GM23338 (cell line): ENCODE data around the gene NPVF.

ENCODE experiments used
- CREB1 ChIP-seq: fragments of 250-450 bp; sonication (Bioruptor Pico); IDR thresholded peaks from 2 replicates; pipeline ENCODE4 v1.5.0; 2020; ENCODE audit warnings: low read depth, mild to moderate bottlenecking, moderate library complexity
- CTCF ChIP-seq, 2 experiments: fragments of 200-600 bp in 1 of 2; sonication (generic) in 1 of 2; conservative IDR thresholded peaks; 2 replicates each; pipeline versions ENCODE4 v1.5.1 to v1.6.1; 2016 to 2017; ENCODE audit warnings: antibody characterized with exemption in 2 of 2, low read depth in 2 of 2, mild to moderate bottlenecking in 2 of 2, moderate library complexity in 1 of 2
- ETS1 ChIP-seq: IDR thresholded peaks from 2 replicates; pipeline ENCODE4 v1.6.1; 2016; ENCODE audit warnings: antibody characterized with exemption
- EZH2 ChIP-seq: fragments of 200-600 bp; sonication (generic); IDR thresholded peaks from one replicate; pipeline ENCODE4 v1.8.0; 2017; ENCODE audit warnings: antibody characterized with exemption, mild to moderate bottlenecking, low read depth; ENCODE audit not compliant: unreplicated experiment
- EZH2phosphoT487 ChIP-seq: fragments of 200-600 bp; sonication (generic); IDR thresholded peaks from one replicate; pipeline ENCODE4 v1.8.1; 2018; ENCODE audit warnings: antibody characterized with exemption; ENCODE audit not compliant: unreplicated experiment
- JUNB ChIP-seq: IDR thresholded peaks from one replicate; pipeline ENCODE4 v1.6.1; 2016; ENCODE audit warnings: antibody characterized with exemption; ENCODE audit not compliant: unreplicated experiment
- NANOG ChIP-seq: IDR thresholded peaks from 2 replicates; pipeline ENCODE4 v1.6.1; 2016; ENCODE audit warnings: antibody characterized with exemption, borderline replicate concordance
- POLR2AphosphoS5 ChIP-seq: IDR thresholded peaks from 2 replicates; pipeline ENCODE4 v1.6.1; 2016; ENCODE audit warnings: antibody characterized with exemption, low read depth
- REST ChIP-seq: IDR thresholded peaks from one replicate; pipeline ENCODE4 v1.6.1; 2018; ENCODE audit warnings: antibody characterized with exemption; ENCODE audit not compliant: unreplicated experiment
- STAT1 ChIP-seq: IDR thresholded peaks from one replicate; pipeline ENCODE4 v1.6.1; 2016; ENCODE audit warnings: antibody characterized with exemption; ENCODE audit not compliant: unreplicated experiment
- ZNF114 ChIP-seq: fragments of 250-450 bp; sonication (Bioruptor Pico); IDR thresholded peaks from 2 replicates; pipeline ENCODE4 v1.5.0; 2020; ENCODE audit warnings: mild to moderate bottlenecking, moderate library complexity
- ZNF331 ChIP-seq: fragments of 250-450 bp; sonication (Bioruptor Pico); IDR thresholded peaks from 2 replicates; pipeline ENCODE4 v1.5.0; 2020; ENCODE audit warnings: low read depth, mild to moderate bottlenecking, moderate library complexity
- ZNF462 ChIP-seq: fragments of 250-450 bp; sonication (Bioruptor Pico); IDR thresholded peaks from 2 replicates; pipeline ENCODE4 v1.5.0; 2020; ENCODE audit warnings: mild to moderate bottlenecking, moderate library complexity

- TF ChIP-seq CTCF (conservative IDR thresholded peaks at IDR 0.05; ENCODE audit: low read depth in 2 of 2) (no peak), STAT1 (no peak), EZH2 (no peak), POLR2AphosphoS5 (no peak), REST (no peak), CREB1 (CRISPR knock-in tag) (no peak), JUNB (no peak), ETS1 (no peak), EZH2phosphoT487 (no peak), ZNF462 (CRISPR knock-in tag) (no peak), ZNF331 (CRISPR knock-in tag) (no peak), ZNF114 (CRISPR knock-in tag) (no peak), NANOG (no peak)
These were observed at the start of gene NPVF for GRCh38 chr7:25228386-25228785.
